Neuronal stem cell (in vitro differentiated cells): Measurements from ENCODE around the gene APBB2.

Experiments
- DNase-seq: peaks from one replicate; pipeline ENCODE4 v3.0.0-alpha.2; 2013; ENCODE audit warnings: low spot score
- H2AFZ ChIP-seq: one replicate; pipeline ENCODE4 v1.6.1; 2013; ENCODE audit warnings: mild to moderate bottlenecking, low read length, inconsistent platforms
- H2AK5ac ChIP-seq: 2 replicates; pipeline ENCODE4 v1.6.1; 2013; ENCODE audit warnings: low read depth, mild to moderate bottlenecking, inconsistent platforms, low read length, moderate library complexity, mixed read lengths
- H2BK120ac ChIP-seq: 2 replicates; pipeline ENCODE4 v1.6.1; 2013; ENCODE audit warnings: low read depth, mild to moderate bottlenecking, inconsistent platforms, low read length, moderate library complexity, mixed read lengths
- H2BK12ac ChIP-seq: one replicate; pipeline ENCODE4 v1.6.1; 2013; ENCODE audit warnings: low read length, inconsistent platforms
- H2BK15ac ChIP-seq: 2 replicates; pipeline ENCODE4 v1.6.1; 2013; ENCODE audit warnings: mild to moderate bottlenecking, low read length, inconsistent platforms, mixed read lengths
- H2BK5ac ChIP-seq: one replicate; pipeline ENCODE4 v1.6.1; 2013; ENCODE audit warnings: inconsistent platforms, mild to moderate bottlenecking, low read length, moderate library complexity
- H3K14ac ChIP-seq: one replicate; pipeline ENCODE4 v1.6.1; 2013; ENCODE audit warnings: low read length, inconsistent platforms
- H3K18ac ChIP-seq: 2 replicates; pipeline ENCODE4 v1.6.1; 2013; ENCODE audit warnings: low read length, inconsistent platforms
- H3K23ac ChIP-seq: 2 replicates; pipeline ENCODE4 v1.6.1; 2013; ENCODE audit warnings: low read depth, mild to moderate bottlenecking, mixed read lengths, low read length, inconsistent platforms; ENCODE audit not compliant: poor library complexity
- H3K27ac ChIP-seq: replicated peaks from 3 replicates; pipeline ENCODE4 v1.5.1; 2013; ENCODE audit warnings: low read length, inconsistent platforms
- H3K27me3 ChIP-seq, 3 experiments: 2 replicates each; pipeline ENCODE4 v1.6.1; 2013; ENCODE audit warnings: low read length in 3 of 3, mild to moderate bottlenecking in 2 of 3, inconsistent platforms in 1 of 3, low read depth in 1 of 3, mixed read lengths in 1 of 3, moderate library complexity in 1 of 3; ENCODE audit not compliant: control insufficient read depth in 3 of 3, insufficient read depth in 3 of 3
- H3K36me3 ChIP-seq, 2 donors: replicated peaks in 1 of 2; 2 replicates each; pipeline ENCODE4 v1.6.1; 2013; ENCODE audit warnings: low read length in 2 of 2; ENCODE audit not compliant: control insufficient read depth in 2 of 2, insufficient read depth in 2 of 2
- H3K4ac ChIP-seq: 2 replicates; pipeline ENCODE4 v1.6.1; 2013; ENCODE audit warnings: inconsistent platforms, mild to moderate bottlenecking, low read length, moderate library complexity
- H3K4me1 ChIP-seq, 2 donors: 1 replicate in 1 of 2; 2 replicates in 1 of 2; pipeline ENCODE4 v1.6.1; 2013; ENCODE audit warnings: low read length in 2 of 2, low read depth in 1 of 2; ENCODE audit not compliant: control insufficient read depth in 2 of 2, insufficient read depth in 1 of 2
- H3K4me2 ChIP-seq: one replicate; pipeline ENCODE4 v1.6.1; 2013; ENCODE audit warnings: mild to moderate bottlenecking, low read length, inconsistent platforms; ENCODE audit not compliant: insufficient read depth, poor library complexity, severe bottlenecking
- H3K4me3 ChIP-seq, 2 donors: 2 replicates each; pipeline ENCODE4 v1.5.1; 2013; ENCODE audit warnings: low read length in 2 of 2, mild to moderate bottlenecking in 2 of 2, inconsistent platforms in 1 of 2, moderate library complexity in 1 of 2
- H3K79me1 ChIP-seq: one replicate; pipeline ENCODE4 v1.6.1; 2013; ENCODE audit warnings: low read depth, mild to moderate bottlenecking, inconsistent platforms, low read length, moderate library complexity
- H3K9ac ChIP-seq: one replicate; pipeline ENCODE4 v1.6.1; 2013; ENCODE audit warnings: mild to moderate bottlenecking, low read depth, low read length, inconsistent platforms; ENCODE audit not compliant: poor library complexity
- H3K9me3 ChIP-seq, 2 donors: replicated peaks in 1 of 2; 2 replicates each; pipeline versions ENCODE3 to v1.6.1; 2013; ENCODE audit warnings: low read length in 2 of 2, mild to moderate bottlenecking in 2 of 2, inconsistent platforms in 1 of 2, low read depth in 1 of 2, mixed read lengths in 1 of 2, moderate library complexity in 1 of 2; ENCODE audit not compliant: control insufficient read depth in 2 of 2, insufficient read depth in 1 of 2
- H4K8ac ChIP-seq: one replicate; pipeline ENCODE4 v1.6.1; 2013; ENCODE audit warnings: low read depth, mild to moderate bottlenecking, inconsistent platforms, low read length, moderate library complexity
- H4K91ac ChIP-seq: one replicate; pipeline ENCODE4 v1.6.1; 2013; ENCODE audit warnings: low read length, low read depth, mild to moderate bottlenecking, inconsistent platforms; ENCODE audit not compliant: poor library complexity
- WGBS, 2 donors: extraction: QIAGEN DNeasy Blood & Tissue Kit; methylation state at CpG; one replicate each; pipeline ENCODE4 v1.1.7; 2013; ENCODE audit warnings: missing lambda C conversion rate in 2 of 2, mixed read lengths in 1 of 2; ENCODE audit not compliant: insufficient read length in 2 of 2, insufficient replicate concordance in 1 of 2; ENCODE audit errors: extremely low coverage in 2 of 2; 5-methylcytosine and 5-hydroxymethylcytosine counted together

APBB2 gene

DNA sequence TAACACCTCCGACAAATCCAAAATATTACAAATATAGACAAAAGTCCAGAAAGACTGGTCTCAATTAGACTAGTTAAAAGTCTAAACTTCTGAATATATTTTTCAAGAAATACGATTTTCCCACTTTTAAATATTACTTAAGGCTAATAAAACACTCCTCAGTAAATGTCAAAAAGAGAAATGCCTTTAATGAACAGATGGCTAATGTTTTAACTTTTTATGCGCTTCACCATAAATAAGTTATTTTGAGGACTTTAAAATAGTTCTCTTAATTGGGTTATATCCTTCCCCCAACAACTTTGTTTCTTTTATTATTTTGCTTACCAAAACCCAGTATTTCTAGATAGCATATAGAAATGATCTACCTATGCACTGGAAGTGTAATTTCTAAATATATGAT lies 201.4 kb downstream of the APBB2 start:
- Histone ChIP-seq H2BK120ac (no peak overlapping the region), H3K4me2 (no peak overlapping the region), H3K18ac (no peak overlapping the region), H3K4me3 (no peak overlapping the region), H3K9ac (no peak overlapping the region), H3K27ac (no peak overlapping the region), H3K23ac (no peak overlapping the region), H4K8ac (no peak overlapping the region), H3K36me3 (no peaks in the 10 kb centered on the region), H4K91ac (no peak overlapping the region), H3K9me3 (no peaks in the 10 kb centered on the region), H3K27me3 (no peaks in the 10 kb centered on the region), H2AK5ac (no peak overlapping the region), H2BK15ac (no peak overlapping the region), H2BK5ac (no peak overlapping the region), H3K4me1 (peaks cover 0 to 2% of the 10 kb centered on the region in 2 donors), H3K4ac (no peak overlapping the region), H3K79me1 (no peaks in the 10 kb centered on the region), H2BK12ac (no peak overlapping the region), H2AFZ (no peak overlapping the region), H3K14ac (no peak overlapping the region)
- DNase-seq: no peak
- WGBS, 2 donors: no CpG with 5 or more reads among the region's 3 CpGs

DNA sequence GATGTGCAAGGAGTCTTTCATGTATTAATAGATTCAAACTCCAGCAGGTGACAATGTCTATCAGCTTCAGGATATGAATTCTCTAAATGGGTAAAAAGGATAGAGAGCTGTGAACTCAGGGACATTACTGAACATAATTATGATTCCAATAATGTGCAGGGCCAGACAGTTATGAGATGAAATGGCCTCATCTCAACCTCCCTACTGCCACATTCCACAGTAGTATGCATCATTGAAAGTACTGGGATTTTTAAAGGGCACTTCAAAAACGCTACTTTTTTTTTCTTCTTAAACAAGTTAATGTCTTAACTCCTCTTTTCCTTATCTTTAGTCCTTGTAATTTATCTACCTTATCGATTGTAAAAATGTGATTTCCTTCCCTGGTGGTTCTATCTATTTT lies 202.0 kb downstream of the APBB2 start:
- Histone ChIP-seq H4K8ac (no peak overlapping the region), H3K79me1 (no peaks in the 10 kb centered on the region), H2BK12ac (no peak overlapping the region), H3K4ac (no peak overlapping the region), H2BK120ac (no peak overlapping the region), H3K36me3 (no peaks in the 10 kb centered on the region), H2AK5ac (no peak overlapping the region), H3K9me3 (no peaks in the 10 kb centered on the region), H3K23ac (no peak overlapping the region), H3K4me1 (peaks cover 0 to 2% of the 10 kb centered on the region in 2 donors), H3K18ac (no peak overlapping the region), H3K4me3 (no peak overlapping the region), H3K4me2 (no peak overlapping the region), H4K91ac (no peak overlapping the region), H2BK15ac (no peak overlapping the region), H3K9ac (no peak overlapping the region), H3K27ac (no peak overlapping the region), H2AFZ (no peak overlapping the region), H2BK5ac (no peak overlapping the region), H3K14ac (no peak overlapping the region), H3K27me3 (no peaks in the 10 kb centered on the region)
- no CpG with 5 or more reads among the region's 2 CpGs for WGBS, 2 donors
- no peak for DNase-seq

DNA sequence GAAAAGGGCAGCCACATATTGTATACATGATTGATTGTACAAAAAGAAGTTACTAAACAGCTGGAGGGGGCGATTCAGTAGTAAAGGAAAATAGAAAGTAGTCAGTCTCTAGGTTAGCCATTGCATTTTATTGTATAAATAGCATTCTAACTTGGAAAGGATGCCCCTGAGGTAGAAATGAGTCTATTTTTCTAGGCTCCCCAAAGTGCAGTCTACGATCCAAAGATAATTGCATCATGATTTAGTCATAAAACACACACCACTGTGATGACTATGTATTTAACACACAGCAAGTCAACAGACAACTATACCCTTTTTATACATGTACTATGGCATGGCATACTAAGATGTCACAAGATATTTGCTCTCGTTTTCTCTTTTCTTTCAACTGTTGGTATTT lies 204.9 kb downstream of the APBB2 start:
- Histone ChIP-seq H3K4me1 (peaks cover 0 to 2% of the 10 kb centered on the region in 2 donors), H3K14ac (no peak overlapping the region), H3K4me3 (no peak overlapping the region), H3K23ac (no peak overlapping the region), H2BK5ac (no peak overlapping the region), H3K27me3 (no peaks in the 10 kb centered on the region), H2BK120ac (no peak overlapping the region), H2AK5ac (no peak overlapping the region), H2BK12ac (no peak overlapping the region), H3K79me1 (no peaks in the 10 kb centered on the region), H2BK15ac (no peak overlapping the region), H4K91ac (no peak overlapping the region), H3K4ac (no peak overlapping the region), H3K36me3 (no peaks in the 10 kb centered on the region), H3K9me3 (no peaks in the 10 kb centered on the region), H3K27ac (no peak overlapping the region), H4K8ac (no peak overlapping the region), H2AFZ (no peak overlapping the region), H3K4me2 (no peak overlapping the region), H3K9ac (no peak overlapping the region), H3K18ac (no peak overlapping the region)
- no CpG with 5 or more reads among the region's 3 CpGs for WGBS, 2 donors
- DNase-seq: no peak

DNA sequence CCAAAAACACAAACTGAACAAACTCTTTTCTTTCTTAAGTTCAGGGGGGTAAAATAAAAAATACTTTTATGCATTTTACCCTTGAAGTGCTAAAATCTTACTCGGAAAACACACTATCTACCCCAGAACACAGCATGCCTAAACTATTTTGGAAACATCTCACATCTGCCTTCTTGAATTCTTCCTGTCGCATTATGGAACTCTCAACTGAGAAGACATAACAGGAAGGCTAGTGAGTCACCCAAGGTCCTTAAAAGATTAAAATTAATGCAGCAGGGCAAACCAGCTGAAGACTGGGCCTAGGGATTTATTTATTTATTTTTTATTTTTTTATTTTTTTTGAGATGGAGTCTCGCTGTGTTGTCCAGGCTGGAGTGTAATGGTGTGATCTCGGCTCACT lies 208.2 kb downstream of the APBB2 start:
- no peak overlapping the region for H2BK15ac ChIP-seq
- no peaks in the 10 kb centered on the region for H3K27me3 ChIP-seq
- H3K36me3 ChIP-seq: no peaks in the 10 kb centered on the region
- H3K14ac ChIP-seq: no peak overlapping the region
- no peak overlapping the region for H2BK5ac ChIP-seq
- no peak for DNase-seq
- no peak overlapping the region for H3K4me2 ChIP-seq
- no CpG with 5 or more reads among the region's 4 CpGs for whole genome bisulfite sequencing, 2 donors
- H3K18ac ChIP-seq: no peak overlapping the region
- H3K4ac ChIP-seq: no peak overlapping the region
- H3K4me1 ChIP-seq: no peaks in the 10 kb centered on the region
- H3K9me3 ChIP-seq: no peaks in the 10 kb centered on the region
- no peak overlapping the region for H4K91ac ChIP-seq
- H3K4me3 ChIP-seq: no peak overlapping the region
- H2AK5ac ChIP-seq: no peak overlapping the region
- H2BK12ac ChIP-seq: no peak overlapping the region
- H3K79me1 ChIP-seq: no peaks in the 10 kb centered on the region
- no peak overlapping the region for H2AFZ ChIP-seq
- no peak overlapping the region for H2BK120ac ChIP-seq
- no peak overlapping the region for H3K23ac ChIP-seq
- H3K9ac ChIP-seq: no peak overlapping the region
- H4K8ac ChIP-seq: no peak overlapping the region
- no peak overlapping the region for H3K27ac ChIP-seq
